Upper lobe of left lung (tissue), 4 donors: ENCODE results near the gene DDX31.

Experiments used
- POLR2AphosphoS5 ChIP-seq, 2 donors: sonication (generic); formaldehyde crosslinking; IDR thresholded peaks; one replicate each; pipeline ENCODE4 v1.5.1; 2017; ENCODE audit warnings: antibody characterized with exemption in 2 of 2
- TF ChIP-seq, protein P1 (sequence below), 6 experiments: fragments of 450-650 bp in 4 of 6; fragments of 200-600 bp in 2 of 6; sonication (generic) in 2 of 6; IDR thresholded peaks; one replicate each; pipeline ENCODE4 v1.5.1; 2016 to 2019; ENCODE audit warnings: antibody characterized with exemption in 6 of 6

DNA sequence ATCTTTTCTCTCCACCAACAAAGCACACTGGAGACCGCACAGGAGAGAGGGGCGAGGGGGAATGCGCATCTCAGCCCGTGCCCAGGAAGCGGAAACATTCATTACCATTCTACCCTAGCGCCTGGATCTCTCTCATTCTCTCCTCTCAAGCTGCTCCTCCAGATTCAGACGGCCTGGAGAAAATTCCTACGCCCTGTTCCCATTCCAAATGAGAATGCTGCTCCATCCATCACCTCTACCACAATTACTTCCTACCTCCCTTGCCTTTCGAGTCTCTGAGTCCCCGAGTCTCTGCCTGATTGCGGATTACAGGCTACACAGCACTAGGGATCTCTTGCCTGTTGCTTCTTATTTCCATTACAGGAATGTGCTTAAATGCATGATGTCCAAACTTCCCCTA is 6.7 kb downstream of the DDX31 start:
- TF ChIP-seq, protein P1, sequence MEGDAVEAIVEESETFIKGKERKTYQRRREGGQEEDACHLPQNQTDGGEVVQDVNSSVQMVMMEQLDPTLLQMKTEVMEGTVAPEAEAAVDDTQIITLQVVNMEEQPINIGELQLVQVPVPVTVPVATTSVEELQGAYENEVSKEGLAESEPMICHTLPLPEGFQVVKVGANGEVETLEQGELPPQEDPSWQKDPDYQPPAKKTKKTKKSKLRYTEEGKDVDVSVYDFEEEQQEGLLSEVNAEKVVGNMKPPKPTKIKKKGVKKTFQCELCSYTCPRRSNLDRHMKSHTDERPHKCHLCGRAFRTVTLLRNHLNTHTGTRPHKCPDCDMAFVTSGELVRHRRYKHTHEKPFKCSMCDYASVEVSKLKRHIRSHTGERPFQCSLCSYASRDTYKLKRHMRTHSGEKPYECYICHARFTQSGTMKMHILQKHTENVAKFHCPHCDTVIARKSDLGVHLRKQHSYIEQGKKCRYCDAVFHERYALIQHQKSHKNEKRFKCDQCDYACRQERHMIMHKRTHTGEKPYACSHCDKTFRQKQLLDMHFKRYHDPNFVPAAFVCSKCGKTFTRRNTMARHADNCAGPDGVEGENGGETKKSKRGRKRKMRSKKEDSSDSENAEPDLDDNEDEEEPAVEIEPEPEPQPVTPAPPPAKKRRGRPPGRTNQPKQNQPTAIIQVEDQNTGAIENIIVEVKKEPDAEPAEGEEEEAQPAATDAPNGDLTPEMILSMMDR (IDR thresholded peaks at IDR 0.05) = no peak
- TF ChIP-seq POLR2AphosphoS5 (IDR thresholded peaks at IDR 0.05) = no peak
